GM23248 (cell line): ENCODE measurements around the gene RBM8A.

Experiments
- EZH2 ChIP-seq: fragments of 200-600 bp; sonication (generic); IDR thresholded peaks from 2 replicates; pipeline ENCODE4 v1.6.1; 2018; ENCODE audit warnings: antibody characterized with exemption, mild to moderate bottlenecking; ENCODE audit not compliant: insufficient read depth, poor library complexity, severe bottlenecking
- EZH2phosphoT487 ChIP-seq: fragments of 200-600 bp; sonication (generic); IDR thresholded peaks from 2 replicates; pipeline ENCODE4 v1.6.1; 2018; ENCODE audit warnings: antibody characterized with exemption, moderate library complexity, mild to moderate bottlenecking, low read depth; ENCODE audit not compliant: insufficient read depth

DNA sequence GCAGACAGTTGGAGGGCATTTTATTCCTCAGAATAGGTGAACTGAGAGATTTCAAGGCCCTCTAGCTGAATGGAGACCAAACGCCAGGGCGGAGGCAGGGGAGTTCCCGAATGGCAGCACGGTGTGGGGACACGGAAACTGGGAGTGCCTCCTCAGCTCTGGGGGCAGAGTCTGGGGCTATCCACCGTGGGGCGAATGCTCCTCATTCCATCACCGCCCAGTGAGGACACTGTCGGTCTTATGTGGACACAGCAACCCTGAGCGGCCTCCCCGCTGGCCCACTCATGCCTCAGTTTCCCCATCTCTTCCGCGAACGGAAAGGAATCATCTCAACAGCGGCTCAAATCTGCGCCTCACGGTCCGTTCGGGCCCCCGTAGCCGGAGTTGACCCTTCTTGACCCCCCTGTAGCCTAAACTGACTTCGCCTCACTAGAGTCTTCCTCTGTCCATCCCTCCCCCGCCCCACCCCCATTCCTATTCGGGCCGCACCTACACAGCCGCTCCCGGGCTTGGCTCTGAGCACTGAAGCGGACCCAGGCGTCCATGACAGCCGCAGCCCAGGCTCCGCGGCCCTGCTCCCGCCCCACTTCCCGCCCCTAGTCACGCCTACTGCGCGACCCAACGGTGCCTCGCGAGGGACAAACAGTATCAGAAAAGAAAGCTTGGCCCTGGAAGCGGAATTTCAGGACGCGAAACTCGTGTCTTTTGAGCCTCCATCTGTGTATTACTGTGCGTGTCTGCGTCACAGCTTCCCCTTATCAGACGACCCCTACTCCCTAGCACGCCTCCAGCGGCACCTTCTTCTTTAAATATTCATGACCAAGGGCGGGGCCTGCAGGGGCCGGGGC is 8.9 kb downstream of the RBM8A start, which contains the start of gene PEX11B:
- TF ChIP-seq EZH2 (no peak), EZH2phosphoT487 (no peak)
